Heart left ventricle (tissue), 13 donors: Measurements from ENCODE around the gene CRYBG2.

Experiments used
- CTCF ChIP-seq, 12 donors: fragments of 200-600 bp; sonication (generic) in 4 of 12; IDR thresholded peaks; one replicate each; pipeline versions ENCODE4 v1.5.0 to v1.8.0; 2018 to 2022; ENCODE audit warnings: antibody characterized with exemption in 12 of 12, mild to moderate bottlenecking in 5 of 12
- POLR2A ChIP-seq, 2 donors: fragments of 450-650 bp; IDR thresholded peaks; one replicate each; pipeline ENCODE4 v1.6.1; 2017; ENCODE audit warnings: antibody characterized with exemption in 2 of 2, mild to moderate bottlenecking in 2 of 2, moderate library complexity in 2 of 2
- donor health status: ischemic (EF 13 %, LVEDD 7.1; RV severe dilation, severe dysfunction).
- donor health status: DM: no; HTN: yes; CAD: no.
- donor health status: DM: no; HTN: no; CAD: no.
- donor health status: ischemic (EF 25% LVEDD 6.9; RV normal size, moderate dysfunction).
- donor health status: ischemic (EF 25% LVEDD 5.7; RV mildly dilated, moderate dysfunction).
- donor health status: ischemic (EF 35%, LVEDD 5.7; RV mildly dilated, moderate dysfunction).
- donor health status: nonischemic (EF 11% LVEDD 7.7; RV severe dilation, severe dysfunction).
- donor health status: DM: yes; HTN: yes; CAD: no.
- donor health status: PGD.
- donor health status: ischemic (EF 29% LVEDD 5.4; RV normal size, mild dysfunction).
- donor health status: nonischemic (EF 23%, LVEDD 6.1; RV moderate dilation, normal function).

DNA sequence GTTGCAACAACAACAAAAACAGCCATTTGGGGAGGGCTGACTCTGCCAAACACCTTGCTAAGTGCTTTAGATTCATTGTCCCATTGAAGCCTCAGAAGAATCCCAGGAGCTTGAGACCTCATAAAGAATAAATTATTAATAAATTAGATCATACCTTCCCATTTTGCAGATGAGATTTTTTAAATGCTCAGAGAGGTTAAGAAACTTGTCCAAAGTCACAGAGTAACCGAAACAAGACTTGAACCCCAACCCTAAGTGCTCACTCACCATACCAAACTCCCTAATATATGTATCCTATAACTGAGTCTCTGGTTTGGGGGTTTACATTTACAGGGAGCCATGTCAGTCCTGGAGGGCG is 3.6 kb downstream of the CRYBG2 start:
- no peak for TF ChIP-seq CTCF (IDR thresholded peaks at IDR 0.05)
- no peak for TF ChIP-seq POLR2A (IDR thresholded peaks at IDR 0.05)
